Thyroid gland (tissue), 4 donors: Measurements from ENCODE around the gene CYP24A1. TPM values are rescaled to one million over a fixed set of nuclear protein-coding genes. Genes with fewer than 3 reads are reported as not detected.

Experiments
- DNase-seq, 2 donors: peaks; one replicate each; pipeline ENCODE4 v3.0.0-alpha.2; 2019
- H3K27ac ChIP-seq, 3 donors: fragments of 200-600 bp; sonication (generic); 1 replicate in 2 of 3; 2 replicates in 1 of 3; pipeline ENCODE4 v1.5.1; 2016 to 2019; ENCODE audit warnings: mild to moderate bottlenecking in 1 of 3, moderate library complexity in 1 of 3
- H3K27me3 ChIP-seq: fragments of 200-600 bp; sonication (generic); one replicate; pipeline ENCODE4 v1.5.1; 2019
- H3K36me3 ChIP-seq, 2 donors: fragments of 200-600 bp; sonication (generic); one replicate each; pipeline ENCODE4 v1.5.1; 2016 to 2019
- H3K4me1 ChIP-seq, 2 donors: fragments of 200-600 bp; sonication (generic); one replicate each; pipeline ENCODE4 v1.5.1; 2017 to 2019
- H3K4me3 ChIP-seq, 3 donors: fragments of 200-600 bp; sonication (generic); replicated peaks in 1 of 3; 1 replicate in 2 of 3; 2 replicates in 1 of 3; pipeline ENCODE4 v1.5.1; 2016; ENCODE audit warnings: mild to moderate bottlenecking in 1 of 3
- H3K9me3 ChIP-seq: fragments of 200-600 bp; sonication (generic); one replicate; pipeline ENCODE4 v1.5.1; 2017
- CTCF ChIP-seq, 6 experiments: fragments of 200-600 bp in 3 of 6; fragments of 450-650 bp in 3 of 6; sonication (generic) in 3 of 6; IDR thresholded peaks; one replicate each; pipeline ENCODE4 v1.5.1; 2016 to 2019; ENCODE audit warnings: antibody characterized with exemption in 6 of 6, mild to moderate bottlenecking in 2 of 6, inconsistent platforms in 1 of 6, moderate library complexity in 1 of 6
- POLR2A ChIP-seq, 2 donors: fragments of 450-650 bp; IDR thresholded peaks; one replicate each; pipeline ENCODE4 v1.6.1; 2017; ENCODE audit warnings: antibody characterized with exemption in 2 of 2, mild to moderate bottlenecking in 2 of 2, moderate library complexity in 1 of 2
- WGBS, 2 donors: methylation state at CpG; one replicate each; pipeline ENCODE4 v1.1.5; 2017; 5-methylcytosine and 5-hydroxymethylcytosine counted together
- intact Hi-C: fragments of 100-400 bp; cut with DNase I; formaldehyde crosslinking; loops from one replicate; pipeline ENCODE4 v1.15.1; 2023
- total RNA-seq, 4 donors: library from RNA; depleted of rRNA; stranded (reverse); fragments of >200 nt; gene quantifications; one replicate each; pipeline ENCODE4 v1.2.3, GENCODE V29; 2016

CYP24A1 gene
- total RNA-seq, 4 donors from 2014 or later = 0.44 to 6.6 (median 0.67) TPM; not detected in 1

DNA sequence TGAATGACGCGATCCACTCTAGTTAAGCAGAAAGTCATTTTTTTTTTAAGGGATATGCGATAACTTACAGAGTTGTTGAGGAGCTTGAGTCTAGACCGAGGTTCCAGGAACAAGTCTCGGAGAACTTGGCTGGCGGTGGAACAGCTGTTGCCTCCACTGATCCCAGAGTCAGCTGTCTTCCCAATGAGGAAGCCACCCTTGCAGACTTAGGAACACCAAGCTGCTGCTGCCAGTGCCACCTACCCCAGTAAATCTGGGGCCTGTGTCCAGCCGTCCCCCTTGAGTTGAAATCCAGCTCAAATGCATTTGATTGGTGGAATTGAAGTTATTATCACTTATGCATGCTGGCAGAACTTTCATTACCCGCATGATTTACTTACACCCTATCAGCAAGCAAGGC is 40.8 kb upstream of the CYP24A1 start:
- H3K4me3 ChIP-seq = no peak overlapping the region
- H3K4me1 ChIP-seq = peaks cover 0 to 8% of the 10 kb centered on the region in 2 donors
- no peak for TF ChIP-seq CTCF (IDR thresholded peaks at IDR 0.05)
- no peak for TF ChIP-seq POLR2A (IDR thresholded peaks at IDR 0.05)
- 94 to 96% methylated on average over 8 of the region's 8 CpGs for WGBS, 2 donors
- H3K27ac ChIP-seq = no peak overlapping the region
- no peaks in the 10 kb centered on the region for H3K9me3 ChIP-seq
- no peak for DNase-seq
- intact Hi-C loops = no loop called here
- no peaks in the 10 kb centered on the region for H3K27me3 ChIP-seq
- H3K36me3 ChIP-seq = no peaks in the 10 kb centered on the region

DNA sequence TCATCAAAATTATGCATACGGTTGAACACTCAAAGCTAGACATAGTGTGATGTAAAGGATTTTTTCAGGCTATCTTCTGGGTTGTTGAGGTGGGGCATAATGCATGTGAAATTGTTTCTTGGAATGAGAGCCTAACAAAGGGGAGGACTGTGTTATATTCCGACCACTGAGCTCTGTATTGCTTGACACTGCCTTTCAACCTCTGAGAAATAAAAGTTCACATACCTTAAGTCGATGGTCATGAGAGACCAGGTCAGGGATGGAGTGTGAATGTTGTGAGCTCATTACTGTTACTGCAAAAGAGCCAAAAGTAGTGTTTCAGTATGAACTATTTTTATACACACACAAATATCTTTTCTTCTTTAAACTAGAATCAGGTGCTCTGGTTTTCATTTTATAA is 39.1 kb upstream of the CYP24A1 start:
- no peak for DNase-seq
- H3K27ac ChIP-seq = no peak overlapping the region
- peaks cover 4 to 13% of the 10 kb centered on the region in 2 donors for H3K4me1 ChIP-seq
- no peaks in the 10 kb centered on the region for H3K27me3 ChIP-seq
- H3K4me3 ChIP-seq = no peak overlapping the region
- TF ChIP-seq CTCF (IDR thresholded peaks at IDR 0.05) = no peak
- no peak for TF ChIP-seq POLR2A (IDR thresholded peaks at IDR 0.05)
- WGBS, 2 donors = 88 to 91% methylated on average over 3 of the region's 3 CpGs
- H3K36me3 ChIP-seq = no peaks in the 10 kb centered on the region
- intact Hi-C loops = no loop called here
- no peaks in the 10 kb centered on the region for H3K9me3 ChIP-seq

DNA sequence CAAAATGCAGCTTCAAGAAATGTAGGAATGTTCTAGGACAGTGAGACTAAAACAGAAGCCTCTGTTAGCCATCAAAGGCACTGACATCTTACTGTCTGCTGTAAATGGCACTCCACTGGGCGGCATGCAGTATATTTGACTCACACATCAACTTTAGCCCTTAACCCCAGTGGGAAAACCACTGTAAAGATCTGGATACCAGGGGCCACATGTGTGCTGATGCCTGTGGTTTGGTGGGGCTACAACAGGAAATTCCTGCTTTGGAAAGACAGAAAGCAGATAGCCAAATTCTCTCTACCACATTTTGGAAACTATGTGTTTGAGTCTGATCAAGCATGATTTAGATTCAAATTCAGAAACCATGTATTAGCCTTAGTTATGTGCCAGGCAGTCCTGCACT is 38.4 kb upstream of the CYP24A1 start:
- H3K4me3 ChIP-seq = no peak overlapping the region
- H3K9me3 ChIP-seq = no peaks in the 10 kb centered on the region
- DNase-seq = no peak
- WGBS, 2 donors = 80 to 91% methylated on average over 1 of the region's 1 CpG
- intact Hi-C loops = no loop called here
- no peak for TF ChIP-seq CTCF (IDR thresholded peaks at IDR 0.05)
- no peak for TF ChIP-seq POLR2A (IDR thresholded peaks at IDR 0.05)
- H3K27ac ChIP-seq = no peak overlapping the region
- no peaks in the 10 kb centered on the region for H3K36me3 ChIP-seq
- peaks cover 8 to 13% of the 10 kb centered on the region in 2 donors for H3K4me1 ChIP-seq
- H3K27me3 ChIP-seq = no peaks in the 10 kb centered on the region

GRCh38 chr20:54209216-54209813 is 35.5 kb upstream of the CYP24A1 start:
- TF ChIP-seq POLR2A (IDR thresholded peaks at IDR 0.05) (no peak), CTCF (IDR thresholded peaks at IDR 0.05) (no peak)
- Histone ChIP-seq H3K4me3 (peak overlapping the region in 1 of 3 donors; percentile 88), H3K27me3 (no peaks in the 10 kb centered on the region), H3K27ac (no peak overlapping the region), H3K9me3 (no peaks in the 10 kb centered on the region), H3K36me3 (no peaks in the 10 kb centered on the region), H3K4me1 (peaks cover 8 to 13% of the 10 kb centered on the region in 2 donors)
- WGBS, 2 donors = 75 to 83% methylated on average over 5 of the region's 5 CpGs
- intact Hi-C loops = no loop called here
- DNase-seq = no peak

DNA sequence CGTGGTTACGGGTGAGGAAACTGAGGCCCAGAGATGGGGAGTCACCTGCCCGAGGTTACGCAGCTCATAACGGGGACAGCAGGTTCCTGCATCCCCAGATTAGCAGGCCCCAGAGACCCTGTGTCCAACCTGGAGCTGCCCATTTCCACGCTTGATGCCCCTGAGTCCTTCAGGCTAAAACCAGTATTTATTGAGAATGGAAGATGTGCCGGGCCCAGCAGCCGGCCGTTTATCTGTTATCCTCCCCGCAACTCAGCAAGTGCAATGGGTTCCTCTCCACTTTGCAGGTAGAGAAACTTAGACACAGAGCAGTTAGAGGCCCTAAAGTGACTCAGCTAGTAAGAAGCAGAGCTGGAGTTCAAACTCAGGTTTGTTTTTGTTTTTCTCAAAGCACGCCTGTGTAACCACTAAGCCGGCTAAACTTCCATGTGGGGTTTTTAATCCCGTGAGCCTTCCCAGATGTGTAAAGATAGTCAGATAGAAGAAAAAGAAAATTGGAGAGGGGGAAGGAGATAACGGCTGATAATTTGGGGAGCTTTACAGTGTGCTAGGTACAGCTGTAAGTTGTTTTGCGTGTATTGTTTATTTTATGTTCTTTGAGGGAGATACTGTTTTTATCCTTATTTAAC is 34.9 kb upstream of the CYP24A1 start:
- no peak for DNase-seq
- H3K4me1 ChIP-seq = peaks cover 8 to 13% of the 10 kb centered on the region in 2 donors
- intact Hi-C loops = no loop called here
- H3K36me3 ChIP-seq = no peaks in the 10 kb centered on the region
- 2 to 3% methylated on average over 11 to 12 of the region's 15 CpGs for WGBS, 2 donors
- TF ChIP-seq POLR2A (IDR thresholded peaks at IDR 0.05) (no peak), CTCF (IDR thresholded peaks at IDR 0.05) (no peak)
- H3K4me3 ChIP-seq = peak overlapping the region; percentile 87 to 88 (median 88)
- peak overlapping the region in 2 of 3 donors; percentile 97 to 100 for H3K27ac ChIP-seq
- no peaks in the 10 kb centered on the region for H3K27me3 ChIP-seq
- no peaks in the 10 kb centered on the region for H3K9me3 ChIP-seq
